Thoracic aorta (tissue), 2 donors: ENCODE data around the gene ANO9. TPM values are rescaled to one million over a fixed set of nuclear protein-coding genes. Genes with fewer than 3 reads are reported as not detected.

Experiments
- ATAC-seq: fragments of 150-250 bp; one replicate; pipeline ENCODE4 v1.8.0; 2017; ENCODE audit warnings: low read depth; ENCODE audit not compliant: insufficient number of reproducible peaks, low FRiP score
- DNase-seq: peaks from one replicate; pipeline ENCODE4 v3.0.0-alpha.2; 2020; ENCODE audit warnings: low spot score
- H3K27ac ChIP-seq, 2 donors: fragments of 200-600 bp; sonication (generic); 1 replicate in 1 of 2; 2 replicates in 1 of 2; pipeline ENCODE4 v1.5.1; 2016; ENCODE audit warnings: mild to moderate bottlenecking in 2 of 2, moderate library complexity in 2 of 2
- H3K27me3 ChIP-seq: fragments of 200-600 bp; sonication (generic); replicated peaks from 2 replicates; pipeline ENCODE4 v1.6.0; 2016; ENCODE audit warnings: mild to moderate bottlenecking; ENCODE audit not compliant: insufficient read depth
- H3K36me3 ChIP-seq: fragments of 200-600 bp; sonication (generic); one replicate; pipeline ENCODE4 v1.5.1; 2016
- H3K4me1 ChIP-seq, 2 donors: fragments of 200-600 bp; sonication (generic); 1 replicate in 1 of 2; 2 replicates in 1 of 2; pipeline versions ENCODE4 v1.5.1 to v1.6.0; 2016; ENCODE audit warnings: low read depth in 2 of 2, mild to moderate bottlenecking in 1 of 2; ENCODE audit not compliant: control insufficient read depth in 1 of 2
- H3K4me3 ChIP-seq: fragments of 200-600 bp; sonication (generic); 2 replicates; pipeline ENCODE4 v1.5.1; 2016; ENCODE audit warnings: mild to moderate bottlenecking
- H3K9me3 ChIP-seq: fragments of 200-600 bp; sonication (generic); 2 replicates; pipeline ENCODE4 v1.5.1; 2016
- total RNA-seq, 2 donors: library from RNA; depleted of rRNA; stranded (reverse); fragments of >200 nt; gene quantifications; one replicate each; pipeline versions ENCODE4 v1.1.0 to v1.2.3, GENCODE V29; 2016
- TF ChIP-seq, protein P1 (sequence below): fragments of 200-600 bp; sonication (generic); IDR thresholded peaks from one replicate; pipeline ENCODE4 v1.5.1; 2019; ENCODE audit warnings: antibody characterized with exemption

Gene ANO9
- total RNA-seq, 2 donors from 2014 or later, result 0.68 to 2.7 TPM

DNA sequence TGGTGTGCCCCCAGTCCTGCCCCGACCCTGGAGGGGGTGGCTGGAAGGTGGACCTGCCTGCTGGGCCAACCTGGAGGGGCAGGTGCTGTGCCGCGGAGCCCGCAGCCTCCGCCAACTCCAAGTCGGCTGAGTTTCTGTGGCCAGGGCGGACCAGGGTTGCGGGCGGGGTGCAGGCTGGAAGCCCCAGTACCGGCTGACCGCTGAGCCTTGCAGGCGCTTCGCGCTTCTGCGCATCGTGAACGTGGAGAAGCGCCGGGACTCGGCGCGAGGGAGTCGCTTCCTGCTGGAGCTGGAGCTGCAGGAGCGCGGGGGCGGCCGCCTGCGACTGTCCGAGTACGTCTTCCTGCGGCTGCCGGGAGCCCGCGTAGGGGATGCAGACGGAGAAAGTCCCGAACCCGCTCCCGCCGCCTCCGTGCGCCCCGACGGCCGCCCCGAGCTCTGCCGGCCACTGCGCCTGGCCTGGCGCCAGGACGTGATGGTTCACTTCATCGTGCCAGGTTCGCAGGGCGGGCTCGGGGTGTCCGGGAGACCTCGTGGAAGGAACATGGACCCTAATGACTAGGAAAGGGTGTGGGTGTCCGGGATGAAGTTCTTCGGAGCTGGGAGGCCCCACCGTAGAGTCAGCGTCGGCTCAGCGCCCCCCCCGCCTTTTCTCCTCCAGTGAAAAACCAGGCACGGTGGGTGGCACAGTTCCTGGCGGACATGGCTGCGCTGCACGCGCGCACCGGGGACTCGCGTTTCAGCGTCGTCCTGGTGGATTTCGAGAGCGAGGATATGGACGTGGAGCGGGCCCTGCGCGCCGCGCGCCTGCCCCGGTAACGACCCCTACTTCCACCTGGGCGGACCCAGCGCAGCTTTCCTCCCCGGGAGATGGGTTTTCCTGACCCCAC is 62.4 kb downstream of the ANO9 start:
- ATAC-seq (no peak), DNase-seq (no peak)
- TF ChIP-seq, protein P1, sequence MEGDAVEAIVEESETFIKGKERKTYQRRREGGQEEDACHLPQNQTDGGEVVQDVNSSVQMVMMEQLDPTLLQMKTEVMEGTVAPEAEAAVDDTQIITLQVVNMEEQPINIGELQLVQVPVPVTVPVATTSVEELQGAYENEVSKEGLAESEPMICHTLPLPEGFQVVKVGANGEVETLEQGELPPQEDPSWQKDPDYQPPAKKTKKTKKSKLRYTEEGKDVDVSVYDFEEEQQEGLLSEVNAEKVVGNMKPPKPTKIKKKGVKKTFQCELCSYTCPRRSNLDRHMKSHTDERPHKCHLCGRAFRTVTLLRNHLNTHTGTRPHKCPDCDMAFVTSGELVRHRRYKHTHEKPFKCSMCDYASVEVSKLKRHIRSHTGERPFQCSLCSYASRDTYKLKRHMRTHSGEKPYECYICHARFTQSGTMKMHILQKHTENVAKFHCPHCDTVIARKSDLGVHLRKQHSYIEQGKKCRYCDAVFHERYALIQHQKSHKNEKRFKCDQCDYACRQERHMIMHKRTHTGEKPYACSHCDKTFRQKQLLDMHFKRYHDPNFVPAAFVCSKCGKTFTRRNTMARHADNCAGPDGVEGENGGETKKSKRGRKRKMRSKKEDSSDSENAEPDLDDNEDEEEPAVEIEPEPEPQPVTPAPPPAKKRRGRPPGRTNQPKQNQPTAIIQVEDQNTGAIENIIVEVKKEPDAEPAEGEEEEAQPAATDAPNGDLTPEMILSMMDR, result no peak
- Histone ChIP-seq H3K27me3 (no peaks in the 10 kb centered on the region), H3K4me1 (no peaks in the 10 kb centered on the region), H3K36me3 (no peaks in the 10 kb centered on the region), H3K27ac (no peak overlapping the region), H3K4me3 (no peak overlapping the region), H3K9me3 (no peaks in the 10 kb centered on the region)

DNA sequence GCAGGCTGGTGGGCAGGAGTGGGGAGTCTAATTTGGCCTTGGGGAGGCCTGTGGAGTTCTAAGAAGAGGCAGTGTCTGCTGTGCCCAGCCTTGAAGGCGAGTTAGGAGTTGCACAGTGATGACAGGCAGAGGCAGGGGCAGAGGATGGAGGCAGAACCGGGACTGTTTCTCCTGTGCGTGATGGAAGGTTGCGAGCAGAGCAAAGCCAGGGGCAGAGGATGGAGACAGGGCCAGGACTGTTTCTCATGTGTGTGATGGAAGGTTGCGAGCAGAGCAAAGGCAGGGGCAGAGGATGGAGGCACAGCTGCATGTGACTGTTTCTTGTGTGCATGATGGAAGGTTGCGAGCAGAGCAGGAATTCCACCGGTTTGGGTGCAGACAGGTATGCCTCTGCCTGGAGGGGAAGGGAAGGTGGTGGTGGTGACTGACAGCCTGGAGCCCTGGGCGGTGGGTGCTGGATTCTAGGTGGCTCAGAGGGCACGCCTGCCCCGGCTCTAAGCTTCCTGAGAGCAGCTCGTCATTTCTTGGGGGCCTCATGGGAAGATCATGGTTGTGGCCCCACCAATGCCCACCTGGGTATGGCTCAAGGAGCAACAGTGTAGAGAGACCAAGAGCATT is 63.8 kb downstream of the ANO9 start:
- Histone ChIP-seq H3K9me3 (no peaks in the 10 kb centered on the region), H3K4me1 (no peaks in the 10 kb centered on the region), H3K4me3 (no peak overlapping the region), H3K36me3 (no peaks in the 10 kb centered on the region), H3K27ac (no peak overlapping the region), H3K27me3 (no peaks in the 10 kb centered on the region)
- DNase-seq, result no peak
- ATAC-seq, result no peak
- TF ChIP-seq, protein P1, result no peak

DNA sequence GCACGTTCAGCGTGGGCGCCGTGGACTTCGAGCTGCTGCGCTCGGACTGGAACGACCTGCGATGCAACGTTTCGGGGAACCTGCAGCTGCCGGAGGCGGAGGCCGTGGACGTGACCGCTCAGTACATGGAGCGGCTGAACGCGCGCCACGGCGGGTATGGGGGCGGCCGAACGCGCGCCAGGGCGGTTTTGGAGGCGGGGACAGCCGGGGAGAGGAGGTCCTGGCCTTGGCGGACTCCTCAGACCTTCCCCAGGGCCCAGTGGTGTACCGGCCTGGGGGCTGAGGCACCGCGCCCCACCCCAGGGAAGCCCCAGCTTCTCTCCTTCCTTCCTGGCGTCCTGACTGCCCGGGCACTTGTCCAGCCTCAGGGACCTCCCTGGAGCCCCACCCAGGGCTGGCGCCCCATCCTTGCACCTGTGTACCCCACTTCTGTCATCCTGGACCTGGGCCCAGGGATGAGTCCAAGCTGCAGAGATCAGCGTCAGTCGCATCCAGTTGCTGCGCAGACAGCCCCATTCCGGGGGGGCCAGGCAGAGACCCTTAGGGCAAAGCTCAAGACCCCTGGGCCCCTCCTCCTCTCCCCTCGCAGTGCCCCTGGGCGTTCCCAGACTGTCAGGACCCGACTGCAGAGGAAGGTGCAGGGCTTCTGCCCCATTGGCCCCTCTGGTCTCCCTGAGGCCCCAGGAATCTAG is 64.5 kb downstream of the ANO9 start:
- TF ChIP-seq, protein P1, result no peak
- Histone ChIP-seq H3K27me3 (no peaks in the 10 kb centered on the region), H3K9me3 (no peaks in the 10 kb centered on the region), H3K36me3 (no peaks in the 10 kb centered on the region), H3K27ac (no peak overlapping the region), H3K4me1 (no peaks in the 10 kb centered on the region), H3K4me3 (no peak overlapping the region)
- DNase-seq (no peak), ATAC-seq (no peak)

DNA sequence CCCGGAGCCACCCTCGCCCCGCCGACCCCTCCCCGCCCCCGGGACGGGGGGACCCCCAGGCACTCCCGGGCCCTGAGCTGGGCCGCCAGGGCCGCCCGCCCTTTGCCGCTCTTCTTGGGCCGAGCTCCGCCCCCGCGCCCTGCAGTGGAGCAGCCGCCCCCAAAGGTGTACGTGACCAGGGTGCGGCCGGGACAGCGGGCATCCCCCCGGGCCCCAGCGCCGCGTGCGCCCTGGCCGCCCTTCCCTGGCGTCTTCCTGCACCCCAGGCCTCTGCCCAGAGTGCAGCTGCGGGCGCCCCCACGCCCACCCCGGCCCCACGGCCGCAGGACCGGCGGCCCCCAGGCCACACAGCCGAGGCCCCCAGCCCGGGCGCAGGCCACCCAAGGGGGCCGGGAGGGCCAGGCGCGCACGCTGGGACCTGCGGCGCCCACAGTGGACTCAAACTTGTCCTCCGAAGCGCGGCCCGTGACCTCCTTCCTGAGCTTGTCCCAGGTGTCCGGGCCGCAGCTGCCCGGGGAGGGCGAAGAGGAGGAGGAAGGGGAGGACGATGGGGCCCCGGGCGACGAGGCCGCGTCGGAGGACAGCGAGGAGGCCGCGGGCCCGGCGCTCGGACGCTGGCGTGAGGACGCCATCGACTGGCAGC is 65.2 kb downstream of the ANO9 start:
- TF ChIP-seq, protein P1, result no peak
- Histone ChIP-seq H3K9me3 (no peaks in the 10 kb centered on the region), H3K4me3 (no peak overlapping the region), H3K27ac (no peak overlapping the region), H3K27me3 (no peaks in the 10 kb centered on the region), H3K36me3 (no peaks in the 10 kb centered on the region), H3K4me1 (no peaks in the 10 kb centered on the region)
- DNase-seq (no peak), ATAC-seq (no peak)
